ENCODE results near the gene FHL3. TPM values are rescaled to one million over a fixed set of nuclear protein-coding genes. Genes with fewer than 3 reads are reported as not detected.

FHL3 gene
- total and polyA plus RNA-seq, 2 of the 8 experiments (the other 6 are each of a cell fraction or from before 2014, with no cell fraction given): 14.3 to 35.6 TPM

DNA sequence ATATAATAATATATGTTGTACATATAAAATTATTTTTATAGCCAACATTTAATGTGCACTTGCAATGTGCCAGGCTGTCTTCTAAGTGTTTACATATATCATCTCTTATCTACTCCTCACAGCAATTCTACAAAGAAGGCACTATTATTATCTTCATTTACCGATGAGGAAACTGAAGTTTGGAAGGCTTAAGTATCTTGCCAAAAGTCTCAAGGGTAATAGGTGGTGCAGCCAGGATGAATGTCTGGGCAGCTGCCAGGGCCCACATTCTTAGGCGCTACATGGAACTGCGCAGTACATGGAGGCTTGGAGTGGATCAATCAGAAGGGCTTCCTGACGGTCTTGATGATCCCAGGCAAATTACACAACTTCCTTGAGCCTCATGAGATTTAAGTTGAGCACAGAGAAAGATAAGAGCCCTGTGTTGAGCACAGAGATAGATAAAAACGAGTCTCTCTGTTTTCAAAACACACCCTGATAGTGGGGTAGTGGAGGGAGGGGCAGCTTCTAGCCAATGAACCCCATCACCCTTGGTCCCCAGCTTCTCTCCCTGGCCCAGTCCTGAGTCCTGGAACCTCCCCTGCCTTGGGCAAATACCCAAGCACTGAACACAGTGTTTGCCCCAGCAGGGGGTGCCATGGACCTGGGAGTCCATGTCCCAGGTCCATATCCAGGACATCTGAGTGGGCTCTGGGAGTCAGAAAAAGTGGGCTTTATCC is 32.1 kb upstream of the FHL3 start:
- no peak overlapping the region for H3K4me2 ChIP-seq (ENCODE audit: insufficient read depth in 1 of 2, low read depth in 2 of 2, low read length in 2 of 2)
- no peak overlapping the region for H3K4ac ChIP-seq (replicated peaks; ENCODE audit: insufficient read length, low read depth, low read length)
- no peak overlapping the region for H4K5ac ChIP-seq (ENCODE audit: insufficient read length, low read depth, low read length)
- FAIRE-seq: no peak
- H4K8ac ChIP-seq (ENCODE audit: extremely low read depth, insufficient read depth, low read length): no peak overlapping the region
- no peak overlapping the region for H3K23ac ChIP-seq (ENCODE audit: insufficient read length)
- H2BK20ac ChIP-seq (ENCODE audit: low read length): no peak overlapping the region
- no peak overlapping the region for H2AK5ac ChIP-seq (ENCODE audit: low read depth, low read length)
- no peak overlapping the region for H2AFZ ChIP-seq (ENCODE audit: low read length)
- ChIA-PET CTCF (ENCODE audit: partially characterized antibody) (interaction anchor here (0.9 to 5.8 kb wide), 8 partner anchors 11 to 800 kb away, joined by 3 to 32 read pairs (median 6); no protein-coding TSS in a partner anchor), POLR2A (ENCODE audit: partially characterized antibody) (interaction anchor here (1.1 to 7.6 kb wide), 3 partner anchors 9 to 445 kb away, joined by 3 to 59 read pairs (median 3); no protein-coding TSS in a partner anchor)
- DNase-seq (ENCODE audit: low read depth in 1 of 2, low spot score in 2 of 2): no peak
- WGBS, 2 experiments (ENCODE audit: extremely low coverage in 1 of 2, insufficient coverage in 1 of 2, insufficient read length in 1 of 2, insufficient replicate concordance in 2 of 2, low coverage in 1 of 2, low lambda C conversion rate in 2 of 2, missing lambda C conversion rate in 1 of 2): 87% methylated on average over 5 of the region's 5 CpGs; no CpG with 5 or more reads in 1 of the 2 experiments
- peaks cover 2% of the 10 kb centered on the region; the same call in 1 of the 2 replicates for H3K23me2 ChIP-seq (ENCODE audit: low read depth, low read length)
- no peak overlapping the region for H3K4me3 ChIP-seq (ENCODE audit: extremely low read depth in 1 of 4, insufficient read depth in 2 of 4, low read depth in 3 of 4, low read length in 4 of 4)
- H2BK5ac ChIP-seq (ENCODE audit: low read depth, low read length): no peak overlapping the region
- no peak overlapping the region for H3K56ac ChIP-seq (replicated peaks; ENCODE audit: insufficient read length, low read depth, low read length)
- no peaks in the 10 kb centered on the region; a peak in 1 of 4 replicates for H3K9me3 ChIP-seq (ENCODE audit: insufficient read depth in 2 of 2, low read depth in 1 of 2, low read length in 1 of 2)
- H2BK15ac ChIP-seq (ENCODE audit: low read length): no peak overlapping the region
- no peaks in the 10 kb centered on the region for H3K36me3 ChIP-seq (ENCODE audit: control insufficient read depth in 2 of 4, insufficient read depth in 4 of 4, low read length in 3 of 4)
- no peak overlapping the region for H4K91ac ChIP-seq (replicated peaks; ENCODE audit: insufficient read length, low read length)
- no peaks in the 10 kb centered on the region for H4K20me1 ChIP-seq (replicated peaks in 1 of 2; ENCODE audit: control insufficient read depth in 1 of 2, insufficient read depth in 2 of 2, low read length in 2 of 2)
- H3K79me2 ChIP-seq (ENCODE audit: control insufficient read depth in 1 of 2, insufficient read depth in 2 of 2, low read length in 2 of 2): no peaks in the 10 kb centered on the region
- H2BK120ac ChIP-seq (replicated peaks; ENCODE audit: low read depth, low read length): no peak overlapping the region
- H3K27ac ChIP-seq (ENCODE audit: low read depth, low read length): no peak overlapping the region
- no peak overlapping the region for H3K9ac ChIP-seq (replicated peaks in 1 of 4; ENCODE audit: extremely low read depth in 1 of 4, low read depth in 3 of 4, low read length in 3 of 4)
- TF ChIP-seq RAD21 (IDR thresholded peaks at IDR 0.05 in 1 of 2, conservative IDR thresholded peaks at IDR 0.05 in 1 of 2; ENCODE audit: low read depth in 2 of 2, low read length in 2 of 2) (peak in 1 of 2 experiments; percentile 37; a peak in 2 of 4 replicates), NANOG (IDR thresholded peaks at IDR 0.05; ENCODE audit: insufficient read depth, low read depth, low read length, poor library complexity, severe bottlenecking) (no peak)
- H3K4me1 ChIP-seq (replicated peaks in 1 of 4; ENCODE audit: control insufficient read depth in 3 of 4, insufficient read depth in 4 of 4, low read length in 3 of 4): no peaks in the 10 kb centered on the region; a peak in 2 of 7 replicates
- no peak overlapping the region for H2BK12ac ChIP-seq (ENCODE audit: low read depth, low read length)
- H3K18ac ChIP-seq (ENCODE audit: extremely low read depth, low read length): no peak overlapping the region
- H3K14ac ChIP-seq (ENCODE audit: insufficient read length): no peak overlapping the region
- no peaks in the 10 kb centered on the region for H3K79me1 ChIP-seq (ENCODE audit: low read depth, low read length)
- no peaks in the 10 kb centered on the region for H3K27me3 ChIP-seq (replicated peaks in 1 of 4; ENCODE audit: control insufficient read depth in 3 of 4, extremely low read depth in 1 of 4, insufficient read depth in 3 of 4, low read length in 3 of 4)
